A673 (cell line): ENCODE measurements around the gene BTBD7. TPM values are rescaled to one million over a fixed set of nuclear protein-coding genes. Genes with fewer than 3 reads are reported as not detected.
A peak's percentile ranks its signal among the peaks of the same experiment; 100 is the strongest.
"Not testable (repeated sequence)": the region's sequence is repeated elsewhere in the genome, so short reads cannot be mapped to it uniquely, and the experiment has no call there.

Experiments used
- BruUV-seq: library from RNA; stranded (reverse); fragments of 400-500 nt; replicated peaks from 2 replicates; lab custom pipeline; 2021; lab: Mats Ljungman, UMichigan
- CTCF ChIA-PET: fragments of 300-600 bp; sonication (Branson Sonifier 250); formaldehyde crosslinking; loops from one replicate; lab custom pipeline; 2022; ENCODE audit warnings: antibody characterized with exemption; lab: Charles Lee
- POLR2A ChIA-PET: fragments of 300-600 bp; sonication (Branson Sonifier 250); formaldehyde crosslinking; loops from one replicate; lab custom pipeline; 2022; ENCODE audit warnings: antibody characterized with exemption; ENCODE audit not compliant: low non-redundant PET; lab: Charles Lee
- DNase-seq: peaks from one replicate; pipeline ENCODE4 v3.0.0-alpha.2; 2015; ENCODE audit warnings: low spot score
- H3K27ac ChIP-seq: fragments of 200-600 bp; sonication (generic); 2 replicates; pipeline ENCODE4 v1.5.1; 2016; ENCODE audit warnings: mixed run types, low read depth, mild to moderate bottlenecking, mixed read lengths, antibody characterized with exemption, low read length; ENCODE audit not compliant: poor library complexity, severe bottlenecking
- H3K27me3 ChIP-seq: fragments of 200-600 bp; sonication (generic); replicated peaks from 2 replicates; pipeline ENCODE4 v1.6.1; 2017; ENCODE audit warnings: mixed run types, low read depth, mild to moderate bottlenecking, mixed read lengths, antibody characterized with exemption, low read length; ENCODE audit not compliant: insufficient read depth, poor library complexity
- H3K36me3 ChIP-seq: fragments of 200-600 bp; sonication (generic); 2 replicates; pipeline ENCODE4 v1.6.1; 2016; ENCODE audit warnings: mixed run types, mild to moderate bottlenecking, mixed read lengths, antibody characterized with exemption, low read length; ENCODE audit not compliant: insufficient read depth, poor library complexity, severe bottlenecking
- H3K4me1 ChIP-seq: fragments of 200-600 bp; sonication (generic); 2 replicates; pipeline ENCODE4 v1.6.1; 2017; ENCODE audit warnings: mixed run types, mild to moderate bottlenecking, mixed read lengths, antibody characterized with exemption, low read length; ENCODE audit not compliant: insufficient read depth, poor library complexity, severe bottlenecking
- H3K4me3 ChIP-seq: fragments of 200-600 bp; sonication (generic); 2 replicates; pipeline ENCODE4 v1.5.1; 2016; ENCODE audit warnings: low read depth, mixed run types, mild to moderate bottlenecking, mixed read lengths, low read length; ENCODE audit not compliant: poor library complexity, severe bottlenecking
- H3K9me3 ChIP-seq: fragments of 200-600 bp; sonication (generic); 2 replicates; pipeline ENCODE4 v1.6.1; 2016; ENCODE audit warnings: mixed run types, low read depth, mild to moderate bottlenecking, mixed read lengths, antibody characterized with exemption, low read length; ENCODE audit not compliant: poor library complexity, severe bottlenecking
- CTCF ChIP-seq: fragments of 300-800, 200-600 bp; sonication (generic); conservative IDR thresholded peaks from 2 replicates; pipeline ENCODE4 v1.5.1; 2017; ENCODE audit warnings: low read depth, mild to moderate bottlenecking, antibody characterized with exemption, low read length, moderate library complexity, mixed read lengths
- EZH2 ChIP-seq: fragments of 200-600 bp; sonication (generic); IDR thresholded peaks from 2 replicates; pipeline ENCODE4 v1.6.1; 2017; ENCODE audit warnings: borderline replicate concordance, low read depth, mild to moderate bottlenecking, mixed read lengths, antibody characterized with exemption, low read length; ENCODE audit not compliant: poor library complexity, severe bottlenecking
- intact Hi-C: fragments of 100-400 bp; cut with micrococcal nuclease; formaldehyde crosslinking; loops from one replicate; pipeline ENCODE4 v1.10.0; 2022; ENCODE audit not compliant: unreplicated experiment
- total RNA-seq: library from RNA; stranded (reverse); gene quantifications from 2 replicates; pipeline ENCODE4 v1.2.3, GENCODE V29; 2021

The BTBD7 gene
- total RNA-seq, 1 experiment from 2014 or later: 60.9 TPM

GRCh38 chr14:93239869-93240677, 92.8 kb downstream of the BTBD7 start:
- Histone ChIP-seq H3K4me3 (no peak overlapping the region), H3K4me1 (no peaks in the 10 kb centered on the region), H3K27me3 (no peaks in the 10 kb centered on the region), H3K9me3 (no peaks in the 10 kb centered on the region), H3K36me3 (peaks cover 13% of the 10 kb centered on the region), H3K27ac (no peak overlapping the region)
- TSS peak; percentile 16 for BruUV-seq
- DNase-seq: peak; percentile 28
- intact Hi-C loops: loop anchor here (10.0 kb wide), 1 partner anchor 375 kb away; no protein-coding TSS in a partner anchor
- no peak for TF ChIP-seq EZH2
- no peak for TF ChIP-seq CTCF
- ChIA-PET POLR2A (no interaction called here), CTCF (no interaction called here)

- no TSS peak for BruUV-seq
- no peak for DNase-seq
- TF ChIP-seq EZH2: no peak
- no peak for TF ChIP-seq CTCF
- Histone ChIP-seq H3K27ac (no peak overlapping the region), H3K9me3 (no peaks in the 10 kb centered on the region), H3K4me3 (no peak overlapping the region), H3K36me3 (peaks cover 3% of the 10 kb centered on the region), H3K4me1 (no peaks in the 10 kb centered on the region), H3K27me3 (no peaks in the 10 kb centered on the region)
- POLR2A ChIA-PET: no interaction called here
- CTCF ChIA-PET: no interaction called here
- intact Hi-C loops: loop anchor here (5.0 to 10.0 kb wide), 2 partner anchors 308 to 380 kb away; no protein-coding TSS in a partner anchor
Measured at GRCh38 chr14:93234798-93235197, 98.0 kb downstream of the BTBD7 start.

- POLR2A ChIA-PET, H3K4me1 ChIP-seq, DNase-seq, H3K27me3 ChIP-seq, BruUV-seq, H3K9me3 ChIP-seq, H3K36me3 ChIP-seq, H3K4me3 ChIP-seq, H3K27ac ChIP-seq: not testable (repeated sequence)
- intact Hi-C loops: loop anchor here (5.0 to 10.0 kb wide), 2 partner anchors 309 to 382 kb away; no protein-coding TSS in a partner anchor
- CTCF ChIA-PET: interaction anchor here (0.6 to 0.9 kb wide), 3 partner anchors 106 to 549 kb away, joined by 3 to 6 read pairs (median 3); no protein-coding TSS in a partner anchor
Measured at GRCh38 chr14:93233078-93233477, 99.8 kb downstream of the BTBD7 start.
